ENCODE results near the gene CCDC107. TPM values are rescaled to one million over a fixed set of nuclear protein-coding genes. Genes with fewer than 3 reads are reported as not detected.

CCDC107 gene
- total RNA-seq, 3 donors from 2014 or later (not counting 1 experiment from before 2014, with no cell fraction given), result 30.9 to 37.9 (median 36.8) TPM

DNA sequence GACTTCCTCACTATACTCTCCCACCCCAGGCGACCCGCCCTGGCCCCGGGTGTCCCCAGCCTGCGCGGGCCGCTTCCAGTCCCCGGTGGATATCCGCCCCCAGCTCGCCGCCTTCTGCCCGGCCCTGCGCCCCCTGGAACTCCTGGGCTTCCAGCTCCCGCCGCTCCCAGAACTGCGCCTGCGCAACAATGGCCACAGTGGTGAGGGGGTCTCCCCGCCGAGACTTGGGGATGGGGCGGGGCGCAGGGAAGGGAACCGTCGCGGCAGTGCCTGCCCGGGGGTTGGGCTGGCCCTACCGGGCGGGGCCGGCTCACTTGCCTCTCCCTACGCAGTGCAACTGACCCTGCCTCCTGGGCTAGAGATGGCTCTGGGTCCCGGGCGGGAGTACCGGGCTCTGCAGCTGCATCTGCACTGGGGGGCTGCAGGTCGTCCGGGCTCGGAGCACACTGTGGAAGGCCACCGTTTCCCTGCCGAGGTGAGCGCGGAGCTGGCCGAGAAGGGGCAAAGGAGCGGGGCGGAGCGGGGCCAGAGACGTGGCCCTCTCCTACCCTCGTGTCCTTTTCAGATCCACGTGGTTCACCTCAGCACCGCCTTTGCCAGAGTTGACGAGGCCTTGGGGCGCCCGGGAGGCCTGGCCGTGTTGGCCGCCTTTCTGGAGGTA, 17.8 kb downstream of the CCDC107 start:
- H3K27ac Mint-ChIP-seq, result no peak overlapping the region
- peak; percentile 43 to 76 (median 67) for ATAC-seq
- peaks cover 5 to 19% of the 10 kb centered on the region in 2 donors for H3K4me1 Mint-ChIP-seq
- peak overlapping the region; percentile 41 for H3K4me3 ChIP-seq (ENCODE audit: low read length)
- H3K9me3 Mint-ChIP-seq, result no peaks in the 10 kb centered on the region
- H3K4me1 ChIP-seq (ENCODE audit: control insufficient read depth, insufficient read depth, low read length), result peaks cover 14% of the 10 kb centered on the region
- no peak overlapping the region for H3K27ac ChIP-seq (ENCODE audit: low read length)
- H3K27me3 Mint-ChIP-seq (ENCODE audit: low read depth in 2 of 2), result peaks cover 10% of the 10 kb centered on the region in 2 donors
- H3K36me3 ChIP-seq (ENCODE audit: control insufficient read depth, insufficient read depth, low read length), result no peaks in the 10 kb centered on the region
- TF ChIP-seq, protein P1, sequence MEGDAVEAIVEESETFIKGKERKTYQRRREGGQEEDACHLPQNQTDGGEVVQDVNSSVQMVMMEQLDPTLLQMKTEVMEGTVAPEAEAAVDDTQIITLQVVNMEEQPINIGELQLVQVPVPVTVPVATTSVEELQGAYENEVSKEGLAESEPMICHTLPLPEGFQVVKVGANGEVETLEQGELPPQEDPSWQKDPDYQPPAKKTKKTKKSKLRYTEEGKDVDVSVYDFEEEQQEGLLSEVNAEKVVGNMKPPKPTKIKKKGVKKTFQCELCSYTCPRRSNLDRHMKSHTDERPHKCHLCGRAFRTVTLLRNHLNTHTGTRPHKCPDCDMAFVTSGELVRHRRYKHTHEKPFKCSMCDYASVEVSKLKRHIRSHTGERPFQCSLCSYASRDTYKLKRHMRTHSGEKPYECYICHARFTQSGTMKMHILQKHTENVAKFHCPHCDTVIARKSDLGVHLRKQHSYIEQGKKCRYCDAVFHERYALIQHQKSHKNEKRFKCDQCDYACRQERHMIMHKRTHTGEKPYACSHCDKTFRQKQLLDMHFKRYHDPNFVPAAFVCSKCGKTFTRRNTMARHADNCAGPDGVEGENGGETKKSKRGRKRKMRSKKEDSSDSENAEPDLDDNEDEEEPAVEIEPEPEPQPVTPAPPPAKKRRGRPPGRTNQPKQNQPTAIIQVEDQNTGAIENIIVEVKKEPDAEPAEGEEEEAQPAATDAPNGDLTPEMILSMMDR (IDR thresholded peaks at IDR 0.05), result no peak
- peak in 1 of 2 donors; percentile 58 for DNase-seq
- peak overlapping the region; percentile 83 for H3K4me3 Mint-ChIP-seq
- peaks cover 8% of the 10 kb centered on the region for H3K27me3 ChIP-seq (ENCODE audit: control insufficient read depth, insufficient read depth, low read length)
- H3K9me3 ChIP-seq (ENCODE audit: control insufficient read depth, insufficient read depth, low read length), result no peaks in the 10 kb centered on the region
- 16% methylated on average over 51 of the region's 51 CpGs for WGBS (ENCODE audit: insufficient coverage)
- intact Hi-C loops (cut with micrococcal nuclease), result no loop called here
- H3K36me3 Mint-ChIP-seq, result no peaks in the 10 kb centered on the region

DNA sequence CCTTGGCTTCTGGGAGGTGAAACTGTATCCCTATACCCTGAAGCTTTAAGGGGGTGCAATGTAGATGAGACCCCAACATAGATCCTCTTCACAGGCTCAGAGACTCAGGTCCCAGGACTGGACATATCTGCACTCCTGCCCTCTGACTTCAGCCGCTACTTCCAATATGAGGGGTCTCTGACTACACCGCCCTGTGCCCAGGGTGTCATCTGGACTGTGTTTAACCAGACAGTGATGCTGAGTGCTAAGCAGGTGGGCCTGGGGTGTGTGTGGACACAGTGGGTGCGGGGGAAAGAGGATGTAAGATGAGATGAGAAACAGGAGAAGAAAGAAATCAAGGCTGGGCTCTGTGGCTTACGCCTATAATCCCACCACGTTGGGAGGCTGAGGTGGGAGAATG, 21.0 kb downstream of the CCDC107 start:
- no peaks in the 10 kb centered on the region for H3K36me3 ChIP-seq (ENCODE audit: control insufficient read depth, insufficient read depth, low read length)
- no peaks in the 10 kb centered on the region for H3K9me3 ChIP-seq (ENCODE audit: control insufficient read depth, insufficient read depth, low read length)
- no peaks in the 10 kb centered on the region for H3K36me3 Mint-ChIP-seq
- peaks cover 14% of the 10 kb centered on the region for H3K4me1 ChIP-seq (ENCODE audit: control insufficient read depth, insufficient read depth, low read length)
- ATAC-seq, result no peak
- H3K4me1 Mint-ChIP-seq, result peaks cover 5 to 19% of the 10 kb centered on the region in 2 donors
- intact Hi-C loops (cut with micrococcal nuclease), result no loop called here
- no peak overlapping the region for H3K4me3 ChIP-seq (ENCODE audit: low read length)
- no peak for DNase-seq
- H3K27ac Mint-ChIP-seq, result no peak overlapping the region
- H3K27ac ChIP-seq (ENCODE audit: low read length), result no peak overlapping the region
- TF ChIP-seq, protein P1 (IDR thresholded peaks at IDR 0.05), result no peak
- H3K27me3 Mint-ChIP-seq (ENCODE audit: low read depth in 2 of 2), result peaks cover 9 to 10% of the 10 kb centered on the region in 2 donors
- H3K9me3 Mint-ChIP-seq, result no peaks in the 10 kb centered on the region
- peaks cover 8% of the 10 kb centered on the region for H3K27me3 ChIP-seq (ENCODE audit: control insufficient read depth, insufficient read depth, low read length)
- H3K4me3 Mint-ChIP-seq, result no peak overlapping the region
- 98% methylated on average over 3 of the region's 5 CpGs for WGBS (ENCODE audit: insufficient coverage)

DNA sequence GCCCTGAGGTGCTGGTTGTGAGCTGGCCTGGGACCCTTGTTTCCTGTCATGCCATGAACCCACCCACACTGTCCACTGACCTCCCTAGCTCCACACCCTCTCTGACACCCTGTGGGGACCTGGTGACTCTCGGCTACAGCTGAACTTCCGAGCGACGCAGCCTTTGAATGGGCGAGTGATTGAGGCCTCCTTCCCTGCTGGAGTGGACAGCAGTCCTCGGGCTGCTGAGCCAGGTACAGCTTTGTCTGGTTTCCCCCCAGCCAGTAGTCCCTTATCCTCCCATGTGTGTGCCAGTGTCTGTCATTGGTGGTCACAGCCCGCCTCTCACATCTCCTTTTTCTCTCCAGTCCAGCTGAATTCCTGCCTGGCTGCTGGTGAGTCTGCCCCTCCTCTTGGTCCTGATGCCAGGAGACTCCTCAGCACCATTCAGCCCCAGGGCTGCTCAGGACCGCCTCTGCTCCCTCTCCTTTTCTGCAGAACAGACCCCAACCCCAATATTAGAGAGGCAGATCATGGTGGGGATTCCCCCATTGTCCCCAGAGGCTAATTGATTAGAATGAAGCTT, 21.8 kb downstream of the CCDC107 start:
- no peak for ATAC-seq
- intact Hi-C loops (cut with micrococcal nuclease), result no loop called here
- DNase-seq, result no peak
- H3K27ac Mint-ChIP-seq, result no peak overlapping the region
- H3K36me3 Mint-ChIP-seq, result no peaks in the 10 kb centered on the region
- peaks cover 5 to 11% of the 10 kb centered on the region in 2 donors for H3K4me1 Mint-ChIP-seq
- TF ChIP-seq, protein P1 (IDR thresholded peaks at IDR 0.05), result no peak
- Histone ChIP-seq H3K36me3 (ENCODE audit: control insufficient read depth, insufficient read depth, low read length) (no peaks in the 10 kb centered on the region), H3K27me3 (ENCODE audit: control insufficient read depth, insufficient read depth, low read length) (peaks cover 8% of the 10 kb centered on the region), H3K9me3 (ENCODE audit: control insufficient read depth, insufficient read depth, low read length) (no peaks in the 10 kb centered on the region), H3K4me1 (ENCODE audit: control insufficient read depth, insufficient read depth, low read length) (peaks cover 14% of the 10 kb centered on the region), H3K4me3 (ENCODE audit: low read length) (no peak overlapping the region), H3K27ac (ENCODE audit: low read length) (no peak overlapping the region)
- no peaks in the 10 kb centered on the region for H3K9me3 Mint-ChIP-seq
- WGBS (ENCODE audit: insufficient coverage), result 94% methylated on average over 7 of the region's 8 CpGs
- H3K27me3 Mint-ChIP-seq (ENCODE audit: low read depth in 2 of 2), result peaks cover 1 to 3% of the 10 kb centered on the region in 2 donors
- no peak overlapping the region for H3K4me3 Mint-ChIP-seq
